PC-3 (cell line): ENCODE results near the gene HOGA1.

Experiments
- CTCF ChIP-seq: fragments of 300-600 bp; sonication (generic); conservative IDR thresholded peaks from 2 replicates; pipeline ENCODE4 v1.5.1; 2017; ENCODE audit warnings: antibody characterized with exemption, low read depth, mild to moderate bottlenecking, low read length
- EZH2 ChIP-seq: fragments of 300-600 bp; sonication (generic); IDR thresholded peaks from one replicate; pipeline ENCODE4 v1.6.1; 2017; ENCODE audit warnings: antibody characterized with exemption, mild to moderate bottlenecking, low read length; ENCODE audit not compliant: unreplicated experiment
- EZH2phosphoT487 ChIP-seq: fragments of 300-600 bp; sonication (generic); IDR thresholded peaks from 2 replicates; pipeline ENCODE4 v1.6.1; 2018; ENCODE audit warnings: mild to moderate bottlenecking, antibody characterized with exemption, low read length, borderline replicate concordance

GRCh38 chr10:97580421-97581367, 3.5 kb upstream of the HOGA1 start:
- TF ChIP-seq CTCF (no peak), EZH2phosphoT487 (no peak), EZH2 (no peak)
